HG03135 (cell line): ENCODE data around the gene KIF18A.
A peak's percentile ranks its signal among the peaks of the same experiment; 100 is the strongest.
"Not testable (repeated sequence)": the region's sequence is repeated elsewhere in the genome, so short reads cannot be mapped to it uniquely, and the experiment has no call there.

Experiments used
- ATAC-seq: cut with Tn5 transposase; IDR thresholded peaks from one replicate; pipeline ENCODE4 v1.9.1; 2021; ENCODE audit warnings: mild to moderate bottlenecking, moderate library complexity; ENCODE audit not compliant: unreplicated experiment

The KIF18A gene

DNA sequence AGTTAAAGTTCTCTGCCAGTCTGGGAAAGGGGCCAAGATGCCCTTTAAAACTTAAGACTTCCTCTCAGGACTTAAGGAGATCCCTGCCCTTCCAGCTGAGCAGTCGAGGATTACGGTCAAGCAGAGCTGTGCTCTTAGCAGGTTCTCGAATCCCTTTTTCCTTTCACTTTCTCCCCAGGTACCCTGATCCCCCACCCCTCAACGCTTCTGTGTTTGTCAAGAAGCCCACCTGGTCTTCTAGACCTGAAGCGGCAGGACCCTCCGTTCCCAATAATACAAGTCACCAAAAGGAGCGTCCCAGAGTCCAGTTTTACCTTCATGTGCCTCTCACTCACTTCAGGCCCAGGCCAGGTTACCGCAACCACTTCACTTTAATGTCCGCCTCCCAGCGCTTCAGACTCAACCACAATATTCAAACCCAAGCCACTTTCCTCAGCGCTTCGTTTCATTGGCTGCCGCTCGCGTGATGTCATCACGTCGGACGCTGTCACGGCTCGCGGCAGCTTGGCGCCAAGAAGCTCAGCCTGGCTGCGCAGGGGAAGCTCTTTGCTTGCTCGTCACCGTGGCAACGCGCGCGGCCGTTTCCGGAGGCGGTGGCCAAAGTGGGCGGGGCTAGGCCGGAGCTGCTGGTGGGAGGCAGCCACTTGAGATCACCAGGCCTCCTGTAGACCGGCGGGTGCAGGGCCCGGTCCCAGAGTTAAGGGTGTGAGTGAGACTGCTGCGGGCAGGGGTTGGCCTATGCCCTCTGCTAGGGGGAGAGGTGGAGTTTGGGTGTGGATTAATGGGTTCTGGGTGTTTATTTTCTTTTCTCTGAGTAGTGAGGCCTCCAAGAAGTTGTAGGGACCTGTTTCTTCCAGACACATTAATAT, at the start of gene KIF18A, which contains the start of gene METTL15:
KIF18A (minus strand) TSS at position 407 of the 869 bp plus-strand sequence. CDS start 10,209 bp downstream, outside the sequence.
METTL15 (plus strand) TSS at position 639 of the 869 bp plus-strand sequence. CDS start 4,947 bp downstream, outside the sequence.
- ATAC-seq, result peak; percentile 95

- no peak for ATAC-seq
Observed at GRCh38 chr11:28153586-28153985, 45.6 kb upstream of the KIF18A start.

GRCh38 chr11:28152743-28153142, 44.8 kb upstream of the KIF18A start:
- ATAC-seq, result no peak

GRCh38 chr11:28146123-28146751, 38.3 kb upstream of the KIF18A start:
- no peak for ATAC-seq

DNA sequence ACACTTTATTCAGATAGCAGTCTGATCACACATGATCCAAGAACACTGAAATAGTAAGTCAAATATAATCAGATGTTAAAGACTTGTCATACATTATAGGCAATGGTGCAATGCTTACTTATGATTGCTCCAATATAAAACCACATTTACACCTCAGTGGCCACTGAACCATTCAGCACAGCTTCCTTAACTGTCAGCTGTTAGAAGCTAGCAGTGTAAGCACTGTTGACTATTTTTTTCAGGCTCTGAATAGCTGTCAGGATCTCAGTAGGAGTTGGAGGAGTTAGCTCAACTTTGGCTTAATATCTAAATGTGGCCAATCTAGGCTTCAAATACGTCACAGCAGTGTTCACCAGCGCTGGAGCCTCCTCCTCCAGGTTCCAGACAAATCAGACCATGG, 36.9 kb upstream of the KIF18A start:
- no peak for ATAC-seq

DNA sequence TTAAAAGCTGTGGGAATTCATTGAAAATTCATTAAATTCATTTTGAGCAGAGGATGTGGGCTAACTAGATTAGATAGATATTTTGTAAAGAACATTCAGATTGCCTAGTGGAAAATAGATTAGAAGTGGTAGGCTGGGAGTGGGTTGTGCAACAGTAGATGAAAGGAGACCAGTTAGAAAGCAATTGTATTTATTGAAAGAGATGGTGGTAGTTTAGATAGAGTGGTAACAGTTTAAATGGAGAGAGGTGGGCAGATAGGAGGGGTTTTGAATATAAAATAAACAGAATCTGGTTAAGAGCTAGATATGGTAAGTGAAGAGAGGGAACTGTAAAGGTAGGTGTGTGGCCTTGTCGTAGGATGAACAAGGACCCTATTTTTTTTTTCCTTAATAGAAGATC, 34.8 kb upstream of the KIF18A start:
- no peak for ATAC-seq

GRCh38 chr11:28140689-28141455, 32.9 kb upstream of the KIF18A start:
- ATAC-seq, result no peak

- ATAC-seq, result no peak
Observed at GRCh38 chr11:28139841-28140415, 32.0 kb upstream of the KIF18A start.

- no peak for ATAC-seq
Observed at GRCh38 chr11:28137832-28138231, 29.9 kb upstream of the KIF18A start.

DNA sequence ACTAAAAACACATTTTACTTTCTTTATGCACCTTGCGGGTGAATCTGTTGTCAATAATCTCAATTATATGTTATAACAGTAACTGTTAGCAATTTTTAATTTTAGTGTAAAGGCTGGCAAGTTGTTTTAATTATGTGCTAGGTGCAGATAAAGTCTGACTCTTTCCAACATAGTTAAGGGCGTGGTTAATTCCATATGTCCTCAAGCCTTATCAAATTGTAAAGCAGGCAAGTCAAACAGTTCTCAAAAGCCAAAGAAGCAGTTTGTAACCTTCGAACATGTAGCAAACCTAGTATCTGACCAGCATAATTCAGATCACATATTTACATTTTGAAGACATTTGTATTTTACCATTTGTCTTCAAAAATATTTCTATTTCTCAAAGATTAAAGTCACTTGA, 29.4 kb upstream of the KIF18A start:
- no peak for ATAC-seq

DNA sequence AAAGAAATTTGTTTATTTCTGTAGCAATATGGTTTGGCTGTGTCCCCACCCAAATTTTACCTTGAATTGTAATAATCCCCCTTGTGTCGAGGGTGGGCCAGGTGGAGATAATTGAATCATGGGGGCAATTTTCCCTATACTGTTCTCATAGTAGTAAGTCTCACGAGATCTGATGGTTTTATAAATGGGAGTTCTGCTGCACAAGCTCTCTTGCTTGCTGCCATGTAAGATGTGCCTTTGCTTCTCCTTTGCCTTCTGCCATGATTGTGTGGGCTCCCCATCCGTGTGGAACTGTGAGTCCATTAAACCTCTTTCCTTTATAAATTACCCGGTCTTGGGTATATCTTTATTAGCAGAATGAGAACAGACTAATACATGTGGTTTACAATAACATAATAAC, 28.2 kb upstream of the KIF18A start:
- ATAC-seq, result not testable (repeated sequence)

- ATAC-seq, result no peak
Observed at GRCh38 chr11:28133146-28133545, 25.2 kb upstream of the KIF18A start.

- no peak for ATAC-seq
Observed at GRCh38 chr11:28132548-28132947, 24.6 kb upstream of the KIF18A start.

GRCh38 chr11:28123151-28123581, 15.2 kb upstream of the KIF18A start:
- ATAC-seq, result no peak

DNA sequence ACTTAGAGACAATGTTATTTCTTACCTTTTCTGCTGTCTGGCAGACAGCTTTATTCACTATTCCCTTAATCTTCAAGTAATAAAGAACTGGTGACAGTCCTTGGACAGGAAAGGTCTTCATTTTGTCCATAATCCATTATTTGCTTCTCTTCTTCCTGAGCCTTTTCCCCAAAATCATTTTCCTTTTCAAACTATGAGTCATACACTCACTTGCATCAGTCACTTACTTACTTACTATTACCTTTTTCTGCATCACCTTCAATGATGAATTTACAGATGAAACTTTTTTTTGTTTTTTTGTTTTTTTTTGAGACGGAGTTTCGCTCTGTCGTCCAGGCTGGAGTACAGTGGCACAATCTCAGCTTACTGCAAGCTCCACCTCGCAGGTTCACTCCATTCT, 9.8 kb upstream of the KIF18A start:
- no peak for ATAC-seq

DNA sequence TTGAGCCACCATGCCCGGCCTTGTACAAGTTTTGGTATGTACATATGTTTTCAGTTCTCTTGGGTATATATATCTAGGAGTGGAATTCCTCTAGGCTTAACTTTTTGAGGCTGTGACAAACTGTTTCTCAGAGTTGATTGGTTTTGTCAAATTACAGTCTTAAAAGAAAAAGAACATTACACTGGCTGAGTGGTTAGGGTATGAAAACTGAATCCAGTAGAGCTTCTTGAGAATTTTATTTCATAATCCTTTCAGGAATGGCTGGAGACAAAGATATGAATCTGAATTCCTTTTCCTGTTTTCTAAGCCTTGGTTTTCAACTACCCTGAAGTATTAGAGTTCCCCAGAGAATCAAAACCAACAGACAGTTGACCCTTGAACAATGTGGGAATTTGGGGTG, 6.8 kb upstream of the KIF18A start:
- no peak for ATAC-seq

- ATAC-seq, result no peak
Observed at GRCh38 chr11:28114116-28114515, 6.2 kb upstream of the KIF18A start.

GRCh38 chr11:28110821-28111200, 2.9 kb upstream of the KIF18A start:
- ATAC-seq, result no peak

- no peak for ATAC-seq
Observed at GRCh38 chr11:28110108-28110820, 2.3 kb upstream of the KIF18A start.

DNA sequence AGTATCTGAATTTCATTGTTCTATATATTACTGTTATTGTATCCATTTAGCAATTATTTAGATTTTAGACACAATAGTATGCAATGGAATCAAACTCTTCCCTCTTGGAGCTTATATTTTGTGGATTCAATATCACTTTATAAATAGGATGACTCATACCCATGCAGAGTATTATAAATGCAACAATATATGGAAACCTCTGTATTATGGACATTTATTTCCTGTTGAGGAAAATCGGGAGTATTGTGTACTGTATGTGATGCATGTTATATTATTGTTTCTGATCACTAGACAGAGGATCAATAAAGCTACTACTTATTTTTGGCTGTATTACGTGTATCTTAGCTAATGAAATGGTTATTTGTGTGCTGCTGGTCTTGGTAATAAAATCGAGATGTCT, 1.0 kb upstream of the KIF18A start:
- ATAC-seq, result no peak
